Adipocyte (in vitro differentiated cells): ENCODE data around the gene ZFHX2.

ENCODE experiments used
- DNase-seq: peaks from one replicate; pipeline ENCODE4 v3.0.0-alpha.2; 2015; ENCODE audit warnings: low read depth
- H3K27me3 ChIP-seq: replicated peaks from 2 replicates; pipeline ENCODE4 v1.7.0; 2013; ENCODE audit warnings: mild to moderate bottlenecking, low read length, moderate library complexity; ENCODE audit not compliant: control insufficient read depth, insufficient read depth
- H3K36me3 ChIP-seq: 2 replicates; pipeline ENCODE4 v1.7.0; 2013; ENCODE audit warnings: low read length, mild to moderate bottlenecking, moderate library complexity; ENCODE audit not compliant: control insufficient read depth, insufficient read depth, severe bottlenecking
- H3K4me1 ChIP-seq: 2 replicates; pipeline ENCODE4 v1.7.0; 2013; ENCODE audit warnings: mild to moderate bottlenecking, low read length, moderate library complexity; ENCODE audit not compliant: control insufficient read depth, insufficient read depth
- H3K4me3 ChIP-seq: 2 replicates; pipeline ENCODE4 v1.7.0; 2013; ENCODE audit warnings: mild to moderate bottlenecking, low read length, moderate library complexity
- H3K9ac ChIP-seq: 2 replicates; pipeline ENCODE4 v1.7.0; 2013; ENCODE audit warnings: mild to moderate bottlenecking, low read length, moderate library complexity
- H3K9me3 ChIP-seq: 2 replicates; pipeline ENCODE4 v1.7.0; 2013; ENCODE audit warnings: mild to moderate bottlenecking, low read length, moderate library complexity; ENCODE audit not compliant: control insufficient read depth

Gene ZFHX2

DNA sequence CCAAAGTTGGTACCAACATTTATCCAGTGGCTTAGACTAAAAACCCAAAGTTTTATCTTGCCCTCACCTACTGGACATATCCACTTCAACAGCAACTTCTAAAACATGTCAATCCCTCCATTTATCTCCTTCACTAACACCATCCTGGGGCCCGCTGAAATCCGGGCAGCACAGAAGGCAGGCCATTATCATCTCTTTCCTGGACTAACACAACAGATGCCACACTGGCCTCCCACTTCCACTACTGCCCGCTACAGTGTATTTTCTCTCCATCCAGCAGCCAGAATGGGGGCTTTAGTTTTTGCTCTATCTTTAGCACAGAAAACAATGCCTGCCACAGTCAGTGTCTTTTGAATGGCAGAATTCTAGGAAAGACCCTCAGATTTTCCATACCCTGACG is 15.6 kb downstream of the ZFHX2 start:
- Histone ChIP-seq H3K9me3 (no peaks in the 10 kb centered on the region), H3K36me3 (no peaks in the 10 kb centered on the region), H3K9ac (no peak overlapping the region), H3K4me3 (no peak overlapping the region), H3K27me3 (no peaks in the 10 kb centered on the region), H3K4me1 (no peaks in the 10 kb centered on the region)
- no peak for DNase-seq

DNA sequence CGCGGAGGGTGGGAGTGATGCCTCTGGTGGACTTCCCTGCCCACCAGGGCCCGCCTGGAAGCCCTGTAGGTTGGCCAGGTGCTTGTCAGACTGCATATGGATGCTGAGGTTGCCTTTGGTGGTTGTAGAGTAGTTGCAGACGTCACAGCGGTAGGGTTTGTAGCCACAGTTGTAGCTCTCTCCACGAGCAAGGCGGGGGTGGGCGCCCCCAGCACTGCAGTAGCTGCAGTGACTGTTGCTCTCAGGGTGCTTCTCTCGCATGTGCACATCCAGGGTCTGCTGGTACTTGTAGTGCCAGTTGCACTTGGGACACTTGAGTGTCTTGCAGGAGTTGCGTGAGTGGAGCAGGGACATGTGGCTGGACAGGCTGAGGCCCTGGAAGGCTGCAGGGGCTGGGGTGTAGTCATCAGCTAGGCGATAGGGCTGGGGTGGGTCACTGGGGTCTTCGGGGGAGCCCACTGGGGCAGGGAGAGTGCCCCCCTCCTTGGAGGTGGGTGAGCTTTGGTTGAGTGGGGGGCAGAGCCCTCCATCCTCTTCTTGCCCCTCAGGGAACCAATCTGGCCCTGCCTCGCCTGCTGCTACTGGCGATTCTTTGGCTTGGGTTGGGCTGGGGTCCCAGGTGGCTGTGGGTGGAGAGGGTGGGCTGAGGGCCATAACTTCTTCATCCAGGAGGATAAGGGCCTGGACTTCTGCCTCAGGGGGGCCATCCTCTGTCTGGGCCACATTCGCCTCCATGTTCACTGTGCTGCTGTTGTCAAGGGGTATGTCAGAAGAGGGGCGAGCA is 17.7 kb downstream of the ZFHX2 start:
- Histone ChIP-seq H3K36me3 (no peaks in the 10 kb centered on the region), H3K9me3 (no peaks in the 10 kb centered on the region), H3K4me1 (peaks cover 5% of the 10 kb centered on the region), H3K9ac (no peak overlapping the region), H3K27me3 (no peaks in the 10 kb centered on the region), H3K4me3 (no peak overlapping the region)
- no peak for DNase-seq

DNA sequence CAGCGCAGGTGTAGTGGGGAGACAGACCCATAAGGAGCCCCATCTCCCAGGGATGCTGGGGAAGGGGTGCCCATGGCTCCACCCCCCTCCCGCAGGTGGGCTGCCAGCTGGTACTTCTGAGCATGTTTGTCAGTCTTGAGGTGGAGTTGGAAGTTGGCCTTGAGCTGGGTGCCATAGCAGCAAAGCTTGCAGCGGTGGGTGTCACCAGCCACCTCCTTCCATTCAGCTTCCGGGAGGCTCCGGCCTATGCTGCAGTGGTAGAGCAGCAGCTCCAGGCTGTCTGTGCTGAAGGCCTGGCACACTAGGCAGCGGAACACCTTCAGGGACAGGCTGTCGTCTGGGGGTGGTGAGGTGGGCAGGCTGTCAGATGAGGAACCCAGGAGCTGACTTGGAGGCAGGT is 18.9 kb downstream of the ZFHX2 start:
- Histone ChIP-seq H3K4me1 (peaks cover 5% of the 10 kb centered on the region), H3K9me3 (no peaks in the 10 kb centered on the region), H3K36me3 (no peaks in the 10 kb centered on the region), H3K4me3 (no peak overlapping the region), H3K9ac (no peak overlapping the region), H3K27me3 (no peaks in the 10 kb centered on the region)
- no peak for DNase-seq

DNA sequence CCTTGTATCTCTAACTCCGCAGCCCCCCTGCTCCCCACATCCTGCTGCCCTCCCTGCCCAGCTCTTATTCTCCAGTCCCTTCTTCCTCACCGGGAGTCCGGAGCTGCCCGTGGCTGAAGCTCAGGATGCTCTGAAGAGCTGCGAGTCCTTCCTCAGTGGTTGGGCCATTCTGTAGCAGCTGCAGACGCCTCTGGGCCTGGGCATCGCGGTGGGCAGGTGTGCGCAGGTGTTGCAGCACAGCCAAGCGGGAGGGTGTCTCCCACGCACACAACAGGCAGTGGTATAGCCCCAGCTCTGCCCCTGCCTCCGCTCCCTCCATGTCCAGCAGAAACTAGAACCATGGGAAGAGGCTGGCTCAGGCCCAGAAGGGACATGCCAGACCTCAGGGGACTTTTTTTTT is 20.2 kb downstream of the ZFHX2 start:
- Histone ChIP-seq H3K36me3 (no peaks in the 10 kb centered on the region), H3K27me3 (no peaks in the 10 kb centered on the region), H3K9me3 (no peaks in the 10 kb centered on the region), H3K9ac (no peak overlapping the region), H3K4me1 (peaks cover 5% of the 10 kb centered on the region), H3K4me3 (no peak overlapping the region)
- no peak for DNase-seq

DNA sequence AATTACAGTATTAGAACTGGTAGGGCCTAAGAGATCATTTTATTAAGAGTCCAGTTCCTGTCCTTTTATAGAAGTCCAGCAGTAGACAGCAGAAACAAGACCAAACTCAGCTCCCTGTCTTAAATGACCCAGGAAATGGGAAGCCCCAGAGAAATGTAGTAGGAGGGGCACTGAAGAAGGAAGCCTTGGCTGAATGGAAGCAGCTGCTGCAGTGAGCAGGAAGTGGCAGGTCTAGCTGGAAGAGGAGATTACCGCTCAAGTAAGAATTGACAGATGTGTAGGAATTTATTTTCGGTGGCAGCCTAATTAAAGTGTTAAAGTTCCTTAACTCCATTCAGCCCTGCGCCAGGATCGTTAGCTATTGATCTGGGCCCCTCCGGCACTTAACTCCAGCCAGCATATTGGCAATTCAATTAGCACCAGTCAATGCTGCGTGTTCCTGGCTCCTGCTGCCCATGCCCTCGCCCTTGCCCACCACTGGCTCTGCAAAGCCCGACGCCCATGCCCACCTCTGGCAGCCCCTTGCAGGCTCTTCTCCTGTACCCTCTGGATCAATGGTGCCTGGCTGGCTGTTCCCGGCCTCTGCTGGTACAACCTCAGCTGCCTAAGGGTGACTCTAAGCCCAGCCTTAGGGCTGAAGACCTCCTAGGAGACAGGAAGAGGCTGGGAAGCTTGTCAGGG is 21.1 kb downstream of the ZFHX2 start:
- Histone ChIP-seq H3K9me3 (no peaks in the 10 kb centered on the region), H3K4me3 (no peak overlapping the region), H3K4me1 (peaks cover 5% of the 10 kb centered on the region), H3K27me3 (no peaks in the 10 kb centered on the region), H3K9ac (no peak overlapping the region), H3K36me3 (no peaks in the 10 kb centered on the region)
- no peak for DNase-seq

DNA sequence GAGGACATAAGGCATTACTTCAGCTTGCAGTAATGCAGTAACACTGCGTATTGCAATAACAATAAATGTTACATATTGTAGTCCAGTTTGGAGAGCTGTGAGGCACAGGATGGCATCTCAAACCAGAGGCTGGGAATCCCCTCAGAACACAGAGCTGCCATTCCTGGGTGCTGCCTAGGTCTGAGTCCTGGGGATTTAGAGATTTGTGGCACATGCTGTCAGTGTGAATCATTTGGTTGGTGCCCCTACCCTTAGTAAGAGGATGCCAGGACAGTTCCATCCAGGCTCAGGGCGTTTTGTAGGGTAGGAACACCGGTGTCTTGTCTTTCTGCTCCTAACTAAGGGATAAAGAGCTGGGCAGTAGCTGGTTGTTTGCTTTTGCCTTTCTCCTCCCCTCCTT is 22.5 kb downstream of the ZFHX2 start:
- no peak overlapping the region for H3K9ac ChIP-seq
- no peaks in the 10 kb centered on the region for H3K27me3 ChIP-seq
- no peaks in the 10 kb centered on the region for H3K9me3 ChIP-seq
- no peak for DNase-seq
- H3K36me3 ChIP-seq = no peaks in the 10 kb centered on the region
- H3K4me3 ChIP-seq = no peak overlapping the region
- H3K4me1 ChIP-seq = peaks cover 5% of the 10 kb centered on the region

DNA sequence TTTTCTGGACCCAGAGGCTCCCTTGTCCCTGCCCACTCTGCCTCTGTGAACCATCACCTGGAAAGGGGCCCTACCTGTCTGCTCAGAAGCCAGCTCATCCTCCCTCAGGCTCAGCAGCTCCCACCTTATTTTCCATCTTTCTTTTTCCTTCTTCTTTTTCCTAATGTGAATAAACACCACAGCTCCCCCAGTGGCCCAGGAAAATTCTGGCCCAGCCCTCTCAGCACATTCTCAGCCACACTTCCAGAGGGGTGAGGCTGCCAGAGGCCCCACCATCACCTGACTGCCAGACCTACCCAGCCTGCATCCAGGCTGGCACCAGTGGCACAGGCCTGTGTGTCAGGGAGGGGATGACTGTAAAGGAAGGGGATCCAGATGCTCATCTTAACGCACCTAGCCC is 23.0 kb downstream of the ZFHX2 start:
- H3K36me3 ChIP-seq = no peaks in the 10 kb centered on the region
- no peak overlapping the region for H3K9ac ChIP-seq
- H3K27me3 ChIP-seq = no peaks in the 10 kb centered on the region
- peaks cover 5% of the 10 kb centered on the region for H3K4me1 ChIP-seq
- no peak for DNase-seq
- no peaks in the 10 kb centered on the region for H3K9me3 ChIP-seq
- H3K4me3 ChIP-seq = no peak overlapping the region

DNA sequence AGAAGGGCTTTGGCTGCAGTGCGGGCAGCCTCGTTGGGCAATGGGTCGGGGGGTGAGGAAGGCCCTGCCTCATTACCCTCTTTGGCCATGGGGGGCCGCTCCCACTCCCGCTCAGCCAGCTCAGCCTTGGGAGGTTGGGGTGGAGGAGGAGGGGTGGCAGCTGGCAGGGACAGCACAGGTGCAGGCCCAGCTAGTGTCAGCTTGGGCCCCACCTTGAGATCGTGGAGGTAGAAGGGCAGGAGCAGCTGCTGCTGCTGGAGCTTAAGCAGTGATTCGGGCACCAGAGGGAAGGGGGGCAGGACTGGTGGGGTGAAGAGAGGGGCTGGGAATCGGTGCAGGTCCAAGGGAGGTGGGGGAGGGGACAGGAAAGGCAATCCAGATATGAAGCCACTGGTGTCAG is 26.0 kb downstream of the ZFHX2 start:
- DNase-seq = no peak
- Histone ChIP-seq H3K27me3 (no peaks in the 10 kb centered on the region), H3K36me3 (no peaks in the 10 kb centered on the region), H3K4me3 (no peak overlapping the region), H3K9ac (no peak overlapping the region), H3K4me1 (peaks cover 5% of the 10 kb centered on the region), H3K9me3 (no peaks in the 10 kb centered on the region)

DNA sequence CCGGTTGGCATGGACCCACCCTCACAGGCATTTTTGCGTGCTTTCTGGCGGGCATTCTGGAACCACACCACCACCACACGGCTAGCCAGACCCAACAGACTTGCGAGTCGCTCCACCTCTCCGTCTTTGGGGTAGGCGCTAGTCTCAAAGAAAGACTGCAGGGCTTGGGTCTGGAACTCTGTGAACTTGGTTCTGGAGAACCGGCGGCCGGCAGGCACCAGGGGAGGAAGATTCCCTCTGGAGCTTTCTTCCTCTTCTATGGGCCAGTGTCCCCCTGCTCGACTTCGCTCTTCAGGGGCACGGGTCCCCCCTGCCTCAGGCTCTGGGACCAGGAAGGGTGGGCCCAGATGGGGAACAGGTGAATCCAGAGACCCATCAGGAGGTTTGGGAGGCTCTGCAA is 26.6 kb downstream of the ZFHX2 start:
- Histone ChIP-seq H3K27me3 (no peaks in the 10 kb centered on the region), H3K9me3 (no peaks in the 10 kb centered on the region), H3K4me3 (no peak overlapping the region), H3K4me1 (peaks cover 5% of the 10 kb centered on the region), H3K36me3 (no peaks in the 10 kb centered on the region), H3K9ac (no peak overlapping the region)
- no peak for DNase-seq

DNA sequence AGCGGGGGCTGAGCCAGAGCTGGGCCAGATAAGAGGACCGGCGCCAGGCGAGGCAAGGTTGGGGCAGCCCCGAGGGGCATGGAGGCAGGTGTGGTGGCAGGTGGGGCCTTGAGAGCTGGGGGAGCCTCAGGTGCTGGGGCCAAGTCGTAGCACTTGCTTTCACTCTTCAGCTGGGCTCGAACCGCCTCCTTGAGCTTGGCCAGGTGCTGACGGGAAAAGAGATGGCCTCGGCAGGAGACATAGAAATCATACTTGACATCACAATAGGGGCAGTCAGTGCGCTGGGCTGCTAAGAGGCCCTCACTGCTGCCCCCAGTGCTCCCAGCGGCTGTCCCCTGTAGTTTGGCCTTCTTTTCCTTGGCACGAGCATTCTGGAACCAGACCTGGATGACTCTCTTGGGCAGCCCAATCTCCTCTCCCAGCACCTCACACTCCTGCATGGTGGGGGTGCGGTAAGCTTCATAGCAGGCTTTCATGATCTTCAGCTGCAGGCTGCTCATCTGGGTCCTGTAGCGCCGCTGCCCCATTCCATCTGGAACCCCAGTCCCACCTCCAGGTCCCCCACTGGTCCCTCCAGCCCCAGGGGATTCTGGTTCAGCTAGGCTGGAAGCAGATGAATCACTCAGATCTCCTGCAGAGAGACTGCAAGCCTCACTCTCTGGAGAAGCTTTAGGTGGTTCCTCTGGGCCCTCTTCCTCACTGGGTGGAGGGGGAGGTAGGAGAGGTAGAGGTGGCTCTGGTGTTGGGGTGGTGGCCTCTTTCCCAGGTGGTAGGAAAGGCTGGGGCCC is 28.1 kb downstream of the ZFHX2 start:
- peaks cover 6% of the 10 kb centered on the region for H3K4me1 ChIP-seq
- no peak for DNase-seq
- H3K4me3 ChIP-seq = no peak overlapping the region
- no peaks in the 10 kb centered on the region for H3K9me3 ChIP-seq
- no peaks in the 10 kb centered on the region for H3K36me3 ChIP-seq
- H3K27me3 ChIP-seq = no peaks in the 10 kb centered on the region
- H3K9ac ChIP-seq = no peak overlapping the region

DNA sequence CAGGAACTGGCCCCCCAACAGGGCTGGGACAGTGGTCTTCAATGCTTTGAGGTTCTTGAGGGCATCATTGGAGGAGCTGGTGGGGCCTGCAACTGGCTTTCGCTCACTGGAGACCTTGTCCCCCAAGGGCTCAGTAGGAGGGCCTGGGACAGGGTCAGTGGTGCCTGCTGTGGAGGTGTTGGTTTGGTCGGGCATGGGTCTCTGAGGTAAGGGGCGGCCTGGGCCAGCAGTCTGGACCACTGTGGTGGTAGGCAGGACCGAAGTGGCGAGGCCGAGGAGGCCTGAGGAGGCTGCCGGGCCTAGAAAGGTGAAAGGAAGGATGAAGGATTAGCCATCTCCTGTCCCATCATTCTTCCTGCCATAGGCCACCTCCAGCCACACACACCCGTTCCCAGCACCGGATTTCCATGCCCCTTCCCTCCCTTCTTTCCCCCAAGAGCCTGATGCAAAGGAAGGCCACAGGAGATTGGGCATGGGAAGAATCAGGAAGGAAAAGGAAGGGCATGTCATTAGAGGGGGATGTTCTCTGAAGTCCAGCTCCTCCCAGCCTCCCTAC is 28.8 kb downstream of the ZFHX2 start:
- DNase-seq = no peak
- no peak overlapping the region for H3K4me3 ChIP-seq
- H3K27me3 ChIP-seq = no peaks in the 10 kb centered on the region
- no peaks in the 10 kb centered on the region for H3K36me3 ChIP-seq
- no peak overlapping the region for H3K9ac ChIP-seq
- H3K9me3 ChIP-seq = no peaks in the 10 kb centered on the region
- H3K4me1 ChIP-seq = peaks cover 13% of the 10 kb centered on the region
